ENCODE measurements around the gene PPP2R2C.

- no peak for TF ChIP-seq CTCF (IDR thresholded peaks at IDR 0.05; ENCODE audit: poor library complexity, severe bottlenecking)
- no peak for TF ChIP-seq EP300 (conservative IDR thresholded peaks at IDR 0.05; ENCODE audit: poor library complexity, severe bottlenecking)
- no peak for TF ChIP-seq REST (IDR thresholded peaks at IDR 0.05; ENCODE audit: borderline replicate concordance)
- no peak for TF ChIP-seq EZH2 (IDR thresholded peaks at IDR 0.05; ENCODE audit: borderline replicate concordance, insufficient read depth, low read length, poor library complexity, severe bottlenecking)
- TF ChIP-seq RAD21 (conservative IDR thresholded peaks at IDR 0.05) = no peak
Observed at GRCh38 chr4:6435010-6435409, 37.4 kb downstream of the PPP2R2C start.
